Medulla oblongata (tissue), 1 donor: ENCODE results near the gene TNNC1.

Experiments used
- DNase-seq: peaks from one replicate; pipeline ENCODE4 v3.0.0-alpha.2; 2015; ENCODE audit errors: extremely low spot score

The TNNC1 gene

DNA sequence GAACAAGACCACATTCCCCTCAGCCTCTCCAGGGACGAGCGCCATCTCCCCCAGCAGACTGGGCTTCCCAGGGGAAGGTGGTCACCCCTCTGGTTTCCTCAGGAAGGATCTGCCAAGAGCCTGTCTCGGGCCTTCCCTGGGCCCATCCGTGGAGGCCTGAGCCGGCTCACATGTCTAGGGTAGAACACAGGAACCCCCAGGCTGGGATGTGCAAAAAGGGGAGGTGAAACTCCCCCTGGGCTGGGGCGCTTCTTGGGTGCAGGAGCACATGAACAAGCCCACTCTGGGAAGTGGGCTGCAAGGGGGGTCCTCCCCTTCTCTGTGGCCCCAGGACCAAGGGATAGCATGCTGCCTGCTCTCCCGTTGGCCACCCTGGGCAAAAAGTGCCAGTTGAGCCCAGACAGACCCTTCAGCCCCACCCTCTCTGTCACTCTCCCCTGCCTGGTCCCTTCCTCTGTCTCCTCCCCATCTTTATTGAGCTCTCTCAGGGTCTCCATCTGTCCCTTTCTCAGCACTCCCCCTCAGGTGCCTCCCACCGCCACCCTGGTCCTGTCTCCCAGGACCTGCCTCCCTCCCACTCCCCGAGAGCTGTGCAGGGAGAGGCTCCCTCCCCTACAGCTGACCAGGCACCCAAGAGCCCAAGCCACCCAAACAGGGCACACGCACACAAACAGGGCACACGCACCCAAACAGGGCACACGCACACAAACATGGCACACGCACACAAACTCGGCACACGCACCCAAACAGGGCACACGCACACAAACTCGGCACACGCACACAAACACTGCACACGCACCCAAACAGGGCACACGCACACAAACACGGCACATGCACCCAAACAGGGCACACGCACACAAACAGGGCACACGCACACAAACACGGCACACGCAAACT is 9.8 kb downstream of the TNNC1 start:
- DNase-seq, result no peak

DNA sequence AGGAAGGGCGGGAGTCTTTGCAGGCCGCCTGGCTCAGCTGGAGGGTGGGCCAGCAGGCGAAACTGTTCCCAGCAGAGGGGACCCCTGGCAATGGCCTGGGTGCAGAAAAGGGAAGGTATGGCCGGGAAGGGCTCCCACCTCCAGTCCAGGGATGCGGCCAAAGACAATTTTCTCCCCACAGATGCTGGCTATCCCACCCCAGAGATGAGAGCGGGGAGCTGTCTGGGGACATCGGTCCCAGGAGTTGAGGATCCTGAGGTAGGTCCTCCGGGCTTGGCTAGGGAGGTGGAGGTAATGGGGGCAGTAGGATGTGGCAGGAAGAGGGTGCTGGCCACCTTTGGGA is 10.6 kb downstream of the TNNC1 start:
- DNase-seq, result no peak

DNA sequence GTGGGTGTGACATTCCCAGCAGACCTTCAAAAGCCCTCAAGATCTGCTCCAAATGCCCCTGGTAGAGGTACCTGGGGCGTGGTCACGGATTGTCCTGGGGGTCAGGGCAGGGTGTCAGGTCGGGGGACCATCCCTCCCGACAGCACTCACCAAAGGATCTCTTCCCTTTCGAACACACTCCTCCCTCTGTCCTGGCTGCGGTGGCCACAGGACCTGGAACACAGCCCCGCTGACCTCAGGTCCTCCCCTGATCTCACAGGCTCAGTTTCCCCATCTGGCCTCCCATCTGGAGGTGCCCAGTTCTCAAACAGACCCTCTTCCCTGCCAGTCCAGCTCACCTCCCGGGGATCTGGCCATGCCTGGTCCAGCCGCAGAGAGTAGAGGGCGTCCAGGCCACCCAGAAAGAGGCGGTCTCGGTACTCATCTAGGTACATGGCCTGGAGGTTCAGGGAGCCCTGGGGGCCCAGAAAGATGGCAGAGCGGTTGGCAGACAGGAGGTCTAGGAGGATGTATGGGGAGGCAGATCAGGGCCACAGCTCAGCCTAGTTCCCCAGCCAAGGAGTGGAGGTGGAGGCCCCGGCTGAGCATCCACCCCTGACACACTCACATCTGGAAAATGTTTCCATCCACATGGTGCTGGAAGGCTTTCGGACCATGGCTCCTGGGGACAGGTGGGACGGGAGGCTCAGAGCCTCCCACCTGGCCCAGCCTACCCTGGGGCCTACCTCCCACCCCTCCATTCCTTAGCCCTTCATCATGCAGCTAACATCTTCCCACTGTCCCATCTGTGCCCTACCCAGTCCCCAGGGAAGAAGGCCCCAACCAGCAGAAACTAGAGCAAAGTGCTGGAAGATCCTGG is 11.2 kb downstream of the TNNC1 start:
- DNase-seq, result no peak

DNA sequence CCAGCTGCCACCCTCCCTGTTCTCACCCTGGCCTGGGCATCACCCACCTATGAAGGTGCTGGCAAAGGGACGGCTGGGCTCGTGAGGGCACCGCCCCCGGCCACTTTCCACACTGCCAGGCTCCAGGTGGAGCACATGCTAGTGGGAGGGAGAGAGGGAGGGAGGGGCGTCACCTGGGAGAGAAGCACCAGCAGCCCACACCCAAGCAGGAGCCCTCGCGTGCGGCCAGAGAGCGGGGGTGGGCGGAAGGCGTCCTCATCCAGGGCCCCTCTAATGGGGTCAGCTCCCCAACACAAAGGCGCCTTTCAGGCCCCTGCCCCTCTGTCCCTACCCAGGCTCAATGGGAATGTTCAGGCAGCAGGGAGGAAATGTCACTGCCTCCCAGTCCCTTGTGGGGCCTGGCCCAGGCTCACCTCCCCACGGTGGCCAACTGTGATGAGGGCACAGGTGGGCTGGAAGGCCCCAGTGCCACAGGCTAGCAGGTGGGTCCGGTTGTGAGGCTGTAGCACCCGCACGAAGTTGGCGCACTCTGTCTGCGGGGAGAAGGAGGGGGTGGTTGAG is 12.0 kb downstream of the TNNC1 start:
- DNase-seq, result no peak

DNA sequence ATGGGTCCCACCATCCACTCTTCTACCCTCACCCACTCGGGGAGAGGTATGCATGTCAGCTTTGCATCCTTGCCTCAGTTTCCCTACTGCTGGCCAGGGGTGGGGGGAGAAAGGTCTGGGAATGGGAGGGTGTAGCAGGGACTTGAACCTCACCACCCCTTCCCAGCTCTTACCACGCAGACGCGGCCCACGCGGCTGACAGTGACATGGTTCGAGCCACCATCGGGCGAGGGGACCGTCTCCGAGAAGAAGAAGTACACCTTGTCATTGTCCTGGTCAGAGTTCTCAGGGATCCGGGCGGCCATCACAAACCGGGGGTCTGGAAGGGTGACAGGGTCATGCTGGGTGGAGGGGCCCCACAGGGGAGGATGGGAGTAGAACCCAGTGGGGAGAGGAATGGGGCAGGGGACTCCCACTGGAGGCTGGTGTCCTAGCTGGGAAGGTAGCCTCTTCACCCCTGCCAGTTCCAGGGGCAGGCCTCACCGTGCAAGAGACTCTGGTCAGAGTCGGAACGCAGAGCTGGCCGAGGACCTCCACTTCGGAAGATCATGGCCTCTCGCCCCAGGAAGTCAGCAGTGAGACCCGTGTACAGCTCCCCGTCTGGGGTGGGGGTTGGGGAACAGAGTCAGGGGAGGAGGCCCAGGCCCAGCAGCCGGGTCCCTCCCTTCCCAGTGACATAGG is 12.6 kb downstream of the TNNC1 start:
- no peak for DNase-seq

DNA sequence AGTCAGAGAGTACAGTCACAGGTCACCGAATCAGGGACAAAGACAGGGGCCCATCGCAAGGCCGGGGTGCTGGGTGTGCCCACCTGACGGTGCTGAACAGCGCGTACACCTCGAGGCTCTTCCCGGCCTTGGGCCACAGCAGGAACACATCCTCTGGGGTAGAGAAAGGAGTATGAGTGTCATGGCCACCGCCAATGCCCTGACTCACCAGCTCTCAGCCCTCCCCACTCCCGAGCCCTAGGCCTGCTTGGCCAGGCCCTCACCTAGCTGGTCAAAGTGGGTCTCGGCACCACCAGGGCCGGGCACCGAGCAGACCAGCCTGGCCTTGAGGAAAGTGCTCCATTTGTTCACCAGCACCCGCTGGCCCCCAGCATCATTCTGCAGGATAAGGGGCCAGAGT is 13.2 kb downstream of the TNNC1 start:
- no peak for DNase-seq

DNA sequence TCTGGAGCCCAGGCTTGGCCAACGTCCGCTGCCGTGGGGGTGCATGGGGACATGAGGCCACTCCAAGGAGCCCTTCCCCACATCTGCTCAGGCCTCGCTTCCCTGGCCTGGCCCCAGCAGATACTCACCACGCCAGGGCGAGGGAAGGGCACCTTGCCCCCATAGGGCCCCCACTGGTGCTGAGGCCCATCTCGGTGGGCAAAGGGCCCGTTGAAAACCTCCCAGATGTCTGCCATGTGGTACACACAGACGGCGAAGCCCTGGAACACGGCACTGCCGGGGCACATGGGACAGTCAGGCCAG is 13.6 kb downstream of the TNNC1 start:
- DNase-seq, result no peak

DNA sequence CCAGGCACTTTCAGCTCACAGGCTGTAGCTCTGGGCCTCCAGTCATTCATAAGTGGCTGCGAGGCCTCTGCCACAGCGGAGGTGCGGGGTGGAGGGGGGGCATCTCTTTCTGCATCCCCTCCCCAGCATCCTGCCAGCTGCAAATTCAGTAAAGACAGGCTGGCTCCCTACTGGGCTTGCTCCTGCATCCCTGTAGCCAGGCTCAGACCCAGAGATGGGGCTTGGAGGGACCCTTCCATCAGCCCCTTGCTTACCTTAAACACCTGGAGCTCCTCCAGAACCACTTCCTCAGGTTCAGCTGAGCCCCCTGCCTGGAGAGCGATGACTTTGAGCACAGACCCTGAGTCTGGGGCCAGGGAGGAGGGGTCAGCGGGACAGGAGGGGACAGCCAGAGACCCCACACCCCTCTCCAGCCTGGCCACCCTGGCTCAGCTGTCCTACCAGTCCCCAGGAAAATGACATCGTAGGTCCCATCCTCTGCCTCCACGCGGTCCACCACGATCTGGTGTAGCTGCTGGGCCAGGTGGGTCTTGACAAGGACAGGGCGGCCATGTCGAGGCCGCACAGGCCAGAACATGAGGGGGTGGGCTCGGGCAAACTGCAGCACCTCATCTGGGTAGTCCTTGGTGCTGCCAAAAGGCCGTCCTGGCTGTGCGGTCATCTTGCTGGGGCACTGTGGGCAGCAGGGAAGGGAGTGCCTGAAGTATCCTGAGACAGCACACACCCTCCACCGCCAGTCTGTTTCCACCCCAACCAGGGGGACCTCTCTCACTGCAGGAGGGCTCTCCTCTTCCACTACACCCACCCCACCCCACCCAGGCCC is 14.2 kb downstream of the TNNC1 start:
- DNase-seq, result no peak

DNA sequence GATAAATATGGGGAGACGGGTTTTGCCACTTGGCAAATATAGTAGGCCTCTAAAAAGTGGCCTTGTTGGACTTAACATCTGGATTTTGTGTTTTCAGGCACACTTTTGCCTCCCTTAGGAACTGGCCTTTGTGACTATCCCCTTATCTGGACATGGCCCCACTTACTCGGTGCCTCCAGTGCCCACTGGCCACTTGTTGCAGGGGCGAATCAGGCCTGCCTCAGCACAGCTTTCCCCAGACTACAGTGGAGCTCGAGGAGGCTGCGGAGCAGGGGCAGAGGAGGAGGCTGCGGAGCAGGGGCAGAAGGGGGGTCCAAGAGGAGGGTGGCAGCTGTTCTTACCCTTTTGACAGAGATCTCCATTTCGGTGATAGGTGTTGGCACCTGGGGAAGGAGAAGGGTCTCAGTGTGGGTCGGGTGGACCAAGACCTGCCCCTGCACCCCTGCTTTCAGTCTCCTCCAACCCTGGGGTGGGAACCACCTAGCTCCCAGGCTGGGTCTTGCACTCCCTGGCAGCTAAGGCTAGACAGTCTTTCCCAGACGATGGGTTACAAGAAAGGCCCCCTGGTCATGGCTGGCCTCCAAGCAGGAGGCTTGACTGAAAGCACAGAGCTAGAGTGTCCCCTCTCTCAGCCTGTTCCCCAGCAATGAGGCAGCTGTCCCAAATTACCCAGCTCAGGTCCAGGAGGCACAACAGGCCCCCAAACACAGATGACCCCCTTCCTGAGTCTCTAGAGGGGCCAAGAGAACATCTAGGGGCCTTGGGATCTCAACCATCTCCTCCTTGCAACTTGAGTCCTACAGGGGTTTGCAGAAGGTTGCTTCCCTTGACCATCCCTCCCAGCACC is 15.0 kb downstream of the TNNC1 start:
- DNase-seq, result no peak

DNA sequence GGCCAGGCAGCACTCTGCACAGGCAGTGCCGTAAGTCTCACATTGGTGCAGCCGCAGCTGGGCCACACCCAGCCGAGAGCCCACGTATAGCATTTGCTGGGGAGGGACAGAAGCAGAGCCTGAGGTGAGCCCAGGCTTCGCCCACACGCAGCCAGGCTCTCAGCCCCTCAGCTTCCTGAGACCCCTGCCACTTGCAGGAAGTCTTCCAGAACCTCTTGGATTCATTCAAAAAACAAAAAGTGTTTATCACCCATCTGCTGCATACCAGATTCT is 15.8 kb downstream of the TNNC1 start:
- no peak for DNase-seq

DNA sequence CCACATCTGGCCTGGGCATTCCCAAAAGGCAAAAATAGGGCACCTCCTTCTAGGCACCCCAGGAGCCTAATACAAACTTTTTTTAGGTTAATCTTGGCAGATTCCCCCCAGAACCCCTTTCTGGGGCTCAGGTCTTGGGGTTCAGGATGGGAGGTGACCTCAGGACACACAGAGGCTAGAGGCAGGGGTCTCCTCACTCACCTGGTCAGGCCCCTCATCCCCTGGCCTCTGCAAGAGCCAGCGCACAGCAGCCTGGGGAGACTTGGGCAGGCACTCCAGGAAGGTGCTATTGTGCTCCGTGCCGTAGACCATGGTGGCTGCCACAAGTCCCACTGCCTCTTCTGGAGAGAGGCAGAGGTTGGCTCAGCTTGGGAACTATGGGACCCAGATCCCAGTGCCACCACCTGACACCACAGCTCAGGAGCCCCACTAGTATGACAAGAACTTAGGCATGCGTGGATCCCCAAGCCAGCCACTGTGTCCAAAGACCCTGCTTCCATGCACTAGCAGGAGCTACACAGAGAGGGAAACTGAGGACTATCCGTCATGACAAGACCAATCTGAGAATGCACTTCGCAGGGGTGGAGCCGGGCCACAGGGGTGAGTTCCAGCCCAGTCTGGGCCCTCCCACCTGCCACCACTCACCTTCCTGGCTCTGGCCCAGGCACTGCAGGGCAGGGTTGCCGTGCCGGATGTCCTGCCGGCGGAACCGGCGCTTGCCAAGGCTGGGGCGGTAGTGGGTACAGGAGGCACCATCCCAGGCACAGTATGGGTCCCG is 16.3 kb downstream of the TNNC1 start:
- no peak for DNase-seq

DNA sequence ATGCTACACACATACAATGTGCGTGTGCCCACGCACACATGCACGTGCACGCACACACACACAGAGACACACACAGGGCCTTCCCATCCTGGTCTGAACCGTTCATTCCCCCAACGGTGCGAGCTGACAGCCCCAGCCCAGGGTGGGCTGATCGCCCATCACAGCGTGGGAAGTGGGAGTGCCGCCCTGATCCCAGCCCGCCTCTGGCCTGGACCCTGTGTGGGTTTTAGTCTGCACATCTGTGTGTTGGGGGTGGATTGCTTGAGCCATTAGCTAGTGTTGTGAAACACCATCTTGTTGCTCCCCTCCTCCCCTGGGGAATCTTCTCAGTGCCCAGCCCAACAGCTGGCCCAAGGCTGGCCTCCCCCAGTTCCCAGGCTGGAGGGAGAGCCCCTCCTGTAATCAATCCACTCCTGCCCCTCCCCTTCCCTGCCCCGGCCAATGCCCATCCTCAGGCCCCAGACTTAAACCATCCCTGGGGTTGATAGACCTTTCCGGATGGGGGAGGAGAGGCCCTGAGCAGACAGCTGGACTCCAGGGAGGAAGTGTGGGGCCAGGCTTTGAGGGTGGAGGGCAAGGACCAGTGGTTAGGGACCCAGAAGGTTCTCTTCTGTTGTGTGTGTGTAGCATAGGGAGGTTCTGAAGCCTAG is 17.2 kb downstream of the TNNC1 start:
- no peak for DNase-seq

DNA sequence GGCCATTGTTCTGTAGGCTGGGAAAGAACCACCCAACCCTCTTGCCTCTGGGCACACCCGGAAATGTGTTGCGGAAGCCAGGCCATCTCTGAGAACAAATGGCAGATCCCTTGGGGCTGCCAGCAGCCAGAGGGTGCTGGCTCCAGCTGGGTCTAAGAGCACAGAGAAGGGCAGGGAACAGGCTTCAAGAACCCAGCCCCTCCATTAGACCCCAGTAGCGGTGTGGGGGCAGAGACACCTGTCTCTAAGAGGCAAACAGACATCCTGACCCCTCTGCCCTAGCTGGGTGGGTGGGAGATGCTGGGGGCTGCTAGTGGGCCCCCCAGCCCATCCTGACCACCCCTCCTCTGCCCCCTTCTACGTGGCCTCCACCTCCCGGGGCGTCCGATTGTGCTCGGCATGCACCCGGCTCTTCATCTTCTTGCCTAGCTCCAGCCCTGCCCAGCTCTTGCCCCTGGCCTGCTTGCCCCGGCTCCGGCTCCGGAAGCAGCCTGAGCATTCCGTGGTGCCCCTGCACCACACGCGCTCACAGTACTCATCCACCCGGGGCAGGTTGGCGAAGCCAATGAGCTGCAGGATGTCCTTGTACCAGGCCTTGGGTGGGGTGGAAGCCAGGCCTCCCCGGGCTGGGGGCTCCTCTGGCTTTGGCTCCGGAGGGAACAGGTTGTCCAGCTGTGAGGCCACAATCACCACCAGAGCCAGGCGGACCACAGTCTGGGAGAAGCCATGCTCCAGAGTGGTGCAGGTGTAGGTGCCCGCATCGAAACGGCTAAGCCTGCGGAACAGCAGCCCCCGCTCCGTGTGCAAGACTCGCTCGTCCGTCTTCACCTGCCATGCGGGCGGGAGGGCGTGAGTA is 18.4 kb downstream of the TNNC1 start:
- no peak for DNase-seq

DNA sequence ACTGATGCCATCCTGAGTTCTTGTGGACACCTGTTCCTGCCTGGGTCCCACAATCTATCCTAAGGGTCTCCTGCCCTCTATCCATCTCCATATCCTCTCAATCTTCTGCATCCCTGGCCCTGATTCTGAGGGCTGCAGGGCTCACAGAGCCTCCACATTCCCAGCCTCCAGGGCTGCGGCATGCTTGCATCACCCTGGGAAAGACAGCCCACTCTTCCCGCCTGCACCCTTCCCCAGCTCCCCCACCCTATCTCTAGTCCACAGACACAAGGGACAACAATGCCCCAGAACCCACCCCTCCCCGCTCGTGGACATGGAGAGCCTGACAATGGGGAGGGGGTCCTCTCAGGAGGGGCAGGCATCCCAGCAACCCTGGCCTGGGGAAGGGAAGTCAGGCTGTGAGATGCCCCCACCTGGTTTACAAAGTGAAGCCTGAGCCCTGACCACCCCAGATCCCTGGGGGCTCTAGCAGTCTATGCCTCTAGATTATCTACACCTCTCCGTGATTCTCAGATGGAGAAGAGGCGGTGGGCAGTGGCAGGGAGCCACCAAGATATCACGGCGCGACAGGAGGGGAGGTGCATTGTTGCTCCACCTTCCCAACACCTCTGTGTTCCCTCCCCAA is 19.2 kb downstream of the TNNC1 start:
- no peak for DNase-seq

DNA sequence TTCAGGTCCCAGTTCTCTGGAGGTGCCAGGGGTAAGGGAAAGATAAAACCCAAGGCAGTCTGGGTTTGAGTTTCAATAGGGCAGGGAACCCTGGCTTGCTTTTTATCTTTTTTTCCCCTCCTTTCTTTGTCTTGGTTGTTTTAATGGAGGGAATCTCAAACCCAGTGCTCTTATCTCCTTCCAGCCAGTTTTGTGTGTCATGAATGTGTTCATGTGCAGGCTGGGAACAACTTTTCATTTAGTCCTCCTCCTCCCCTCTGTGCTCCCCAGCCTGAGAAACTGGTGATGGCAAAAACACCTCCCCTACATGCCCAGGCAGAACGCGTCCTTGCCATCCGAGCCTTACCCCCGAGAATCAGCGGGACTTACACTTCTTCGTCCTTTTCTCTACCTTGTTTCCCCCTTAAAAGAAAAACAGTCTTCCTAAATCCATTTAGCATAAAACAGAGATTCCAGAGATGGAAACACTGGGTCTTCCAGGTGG is 19.8 kb downstream of the TNNC1 start:
- no peak for DNase-seq

DNA sequence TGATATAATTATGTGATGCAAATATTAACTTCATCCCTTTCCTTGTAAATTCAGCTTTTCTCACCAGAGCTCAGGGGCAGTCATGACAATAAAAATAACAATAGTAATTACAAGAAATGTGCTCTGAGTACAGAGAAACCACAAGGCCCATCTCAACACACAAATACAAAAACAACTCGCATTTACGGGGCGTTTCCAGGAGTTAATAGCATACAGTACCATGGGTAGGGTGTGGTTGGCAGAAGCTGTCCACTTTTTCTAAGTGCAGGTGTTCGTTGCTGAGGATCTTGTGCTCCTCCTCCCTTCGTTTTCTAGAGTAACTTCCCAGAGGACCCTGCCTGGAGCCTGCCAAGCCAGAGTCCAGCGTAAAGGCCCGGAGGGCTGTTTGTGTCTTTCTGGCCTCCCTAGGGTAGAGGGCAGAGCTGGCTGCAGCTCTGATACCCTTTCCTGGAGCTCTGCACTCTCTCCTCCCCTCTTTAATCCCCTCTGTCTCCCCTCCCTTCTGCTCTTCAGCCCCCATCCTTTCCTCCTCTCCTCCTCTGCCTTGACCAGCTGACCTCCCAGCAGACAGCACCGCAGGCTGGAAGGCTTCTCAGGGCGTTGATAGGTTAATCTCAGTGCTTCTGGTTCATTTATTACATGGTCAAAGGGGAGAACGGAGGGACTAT is 20.4 kb downstream of the TNNC1 start:
- DNase-seq, result no peak

DNA sequence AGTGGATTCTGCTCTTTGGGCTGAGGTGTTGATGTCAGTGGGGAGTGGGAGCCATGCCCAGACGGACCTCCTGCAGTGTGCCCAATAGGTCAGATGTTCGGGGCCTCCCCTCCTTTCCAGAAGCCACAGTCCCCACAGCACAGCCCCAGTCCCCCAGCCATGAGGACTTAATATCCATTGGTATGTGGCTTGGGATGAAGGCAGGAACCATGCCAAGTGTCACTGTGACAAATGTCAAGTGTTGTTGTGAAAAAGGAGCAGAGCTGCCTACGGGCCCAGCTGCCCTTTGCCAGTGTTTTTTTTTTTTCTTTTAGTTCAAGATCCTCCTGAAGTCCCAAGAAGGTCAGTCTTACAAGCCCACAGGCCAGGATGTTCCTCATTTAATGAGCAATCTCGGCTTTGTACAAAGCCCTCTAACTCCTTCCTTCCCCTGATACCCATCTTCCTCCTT is 21.1 kb downstream of the TNNC1 start:
- no peak for DNase-seq
